ENCODE data around the gene TRIM47.
"Not testable (repeated sequence)": the region's sequence is repeated elsewhere in the genome, so short reads cannot be mapped to it uniquely, and the experiment has no call there.

TRIM47 gene

GRCh38 chr17:75891605-75892555, 13.5 kb upstream of the TRIM47 start:
- DNase-seq (ENCODE audit: low read depth), result no peak

- DNase-seq (ENCODE audit: low read depth), result no peak
Measured at GRCh38 chr17:75891022-75891604, 12.7 kb upstream of the TRIM47 start.

GRCh38 chr17:75889454-75889853, 11.1 kb upstream of the TRIM47 start:
- DNase-seq (ENCODE audit: low read depth), result no peak

GRCh38 chr17:75888484-75888883, 10.1 kb upstream of the TRIM47 start:
- DNase-seq (ENCODE audit: low read depth), result no peak

GRCh38 chr17:75885860-75886259, 7.5 kb upstream of the TRIM47 start:
- DNase-seq (ENCODE audit: low read depth), result not testable (repeated sequence)

GRCh38 chr17:75885431-75885830, 7.0 kb upstream of the TRIM47 start:
- DNase-seq (ENCODE audit: low read depth), result no peak

- DNase-seq (ENCODE audit: low read depth), result no peak
Measured at GRCh38 chr17:75881678-75882454, 3.5 kb upstream of the TRIM47 start.

- no peak for DNase-seq (ENCODE audit: low read depth)
Measured at GRCh38 chr17:75880266-75880665, 1.9 kb upstream of the TRIM47 start.

GRCh38 chr17:75877752-75878173, 618 bp downstream of the TRIM47 start:
- DNase-seq (ENCODE audit: low read depth), result peak; percentile 60

GRCh38 chr17:75876938-75877751, 1.2 kb downstream of the TRIM47 start:
- peak; percentile 97 for DNase-seq (ENCODE audit: low read depth)

GRCh38 chr17:75876190-75876937, 2.0 kb downstream of the TRIM47 start:
- DNase-seq (ENCODE audit: low read depth), result no peak

GRCh38 chr17:75875940-75876189, 2.5 kb downstream of the TRIM47 start:
- peak; percentile 67 for DNase-seq (ENCODE audit: low read depth)

- DNase-seq (ENCODE audit: low read depth), result no peak
Measured at GRCh38 chr17:75875182-75875939, 3.0 kb downstream of the TRIM47 start.

- no peak for DNase-seq (ENCODE audit: low read depth)
Measured at GRCh38 chr17:75874323-75875181, 3.8 kb downstream of the TRIM47 start.

GRCh38 chr17:75873587-75874322, 4.6 kb downstream of the TRIM47 start:
- DNase-seq (ENCODE audit: low read depth), result no peak

- DNase-seq (ENCODE audit: low read depth), result peak; percentile 84
Measured at GRCh38 chr17:75872434-75873351, 5.7 kb downstream of the TRIM47 start.

GRCh38 chr17:75870228-75870627, 8.2 kb downstream of the TRIM47 start:
- DNase-seq (ENCODE audit: low read depth), result not testable (repeated sequence)

Data from fibroblast of gingiva (primary cell).